Esophagus squamous epithelium (tissue), 5 donors: Measurements from ENCODE around the gene PRR19. TPM values are rescaled to one million over a fixed set of nuclear protein-coding genes. Genes with fewer than 3 reads are reported as not detected.

ENCODE experiments used
- DNase-seq: peaks from one replicate; lab custom pipeline; 2025; lab: John Stamatoyannopoulos, UW
- H3K27ac ChIP-seq, 4 donors: fragments of 200-600 bp; sonication (generic); one replicate each; pipeline ENCODE4 v1.5.1; 2016 to 2019; ENCODE audit warnings: mild to moderate bottlenecking in 1 of 4
- H3K27me3 ChIP-seq, 4 donors: fragments of 200-600 bp; sonication (generic); 1 replicate in 3 of 4; 2 replicates in 1 of 4; pipeline versions ENCODE4 v1.5.1 to v1.6.0; 2017 to 2021; ENCODE audit warnings: antibody characterized with exemption in 1 of 4
- H3K36me3 ChIP-seq, 3 donors: fragments of 200-600 bp; sonication (generic); one replicate each; pipeline ENCODE4 v1.5.1; 2016 to 2019
- H3K4me1 ChIP-seq, 3 donors: fragments of 200-600 bp; sonication (generic); one replicate each; pipeline ENCODE4 v1.5.1; 2017 to 2019
- H3K4me3 ChIP-seq, 4 donors: fragments of 200-600 bp; sonication (generic); 1 replicate in 3 of 4; 2 replicates in 1 of 4; pipeline ENCODE4 v1.5.1; 2016 to 2019; ENCODE audit warnings: mild to moderate bottlenecking in 2 of 4, moderate library complexity in 1 of 4
- H3K9me3 ChIP-seq, 3 donors: fragments of 200-600 bp; sonication (generic); one replicate each; pipeline ENCODE4 v1.5.1; 2016 to 2019
- POLR2A ChIP-seq, 4 donors: fragments of 450-650 bp; IDR thresholded peaks; one replicate each; pipeline ENCODE4 v1.6.1; 2017; ENCODE audit warnings: antibody characterized with exemption in 4 of 4, mild to moderate bottlenecking in 4 of 4, moderate library complexity in 3 of 4
- WGBS, 2 donors: methylation state at CpG; one replicate each; pipeline ENCODE4 v1.1.5; 2018; 5-methylcytosine and 5-hydroxymethylcytosine counted together
- intact Hi-C: fragments of 100-400 bp; cut with DNase I; formaldehyde crosslinking; loops from one replicate; pipeline ENCODE4 v1.15.0; 2022
- total RNA-seq, 4 donors: library from RNA; depleted of rRNA; stranded (reverse); fragments of >200 nt; gene quantifications; one replicate each; pipeline ENCODE4 v1.1.0, GENCODE V29; 2016
- TF ChIP-seq, protein P1 (sequence below), 6 experiments: fragments of 450-650 bp in 4 of 6; fragments of 200-600 bp in 2 of 6; sonication (generic) in 2 of 6; IDR thresholded peaks; one replicate each; pipeline ENCODE4 v1.5.1; 2016 to 2019; ENCODE audit warnings: antibody characterized with exemption in 6 of 6, mild to moderate bottlenecking in 4 of 6, moderate library complexity in 4 of 6
- donor health status: DM: yes; HTN: yes; CAD: no.

Gene PRR19
- total RNA-seq, 4 donors from 2014 or later: 0.75 to 1.0 (median 0.82) TPM

DNA sequence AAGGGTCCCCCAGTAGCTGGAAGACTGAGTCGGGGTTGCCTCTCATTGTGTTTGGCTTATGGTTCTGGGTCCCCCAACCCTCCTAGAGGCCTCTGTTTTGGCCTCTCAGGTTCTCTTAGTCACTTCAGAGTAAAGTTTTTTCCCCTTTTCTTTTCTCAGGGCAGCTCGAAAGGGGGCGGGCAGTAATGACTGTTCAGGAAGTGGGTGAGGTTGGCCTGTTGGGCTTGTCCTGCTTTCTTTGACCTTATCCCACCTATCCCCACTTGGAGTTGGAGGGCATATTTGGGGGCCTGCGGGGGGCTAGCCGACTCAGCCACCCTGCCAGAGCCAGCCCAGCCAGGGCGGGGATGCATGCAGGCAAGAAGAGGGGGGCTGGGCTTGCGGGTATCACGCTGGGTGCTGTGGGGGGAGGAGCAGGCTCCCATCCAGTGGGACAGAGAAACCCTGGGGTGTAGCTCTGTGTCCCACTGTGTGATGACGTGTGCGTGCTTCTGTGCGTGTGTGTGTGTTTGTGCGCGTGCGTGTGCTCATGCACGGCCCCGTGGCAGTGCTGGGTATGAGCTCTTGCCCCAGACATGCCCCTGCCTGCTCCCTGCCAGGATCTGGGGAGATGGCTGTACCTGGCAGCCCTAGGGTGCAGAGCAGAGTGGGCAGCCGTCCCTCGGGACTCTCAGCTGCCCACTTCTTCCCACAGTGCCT lies 31.4 kb upstream of the PRR19 start:
- peaks cover 23 to 39% (median 30%) of the 10 kb centered on the region in 3 donors for H3K36me3 ChIP-seq
- DNase-seq: no peak
- H3K4me1 ChIP-seq: peaks cover 22 to 61% (median 39%) of the 10 kb centered on the region in 3 donors
- peak overlapping the region; percentile 47 to 98 (median 74) for H3K4me3 ChIP-seq
- peak in 2 of 4 donors; percentile 38 to 76 for TF ChIP-seq POLR2A (IDR thresholded peaks at IDR 0.05)
- TF ChIP-seq, protein P1, sequence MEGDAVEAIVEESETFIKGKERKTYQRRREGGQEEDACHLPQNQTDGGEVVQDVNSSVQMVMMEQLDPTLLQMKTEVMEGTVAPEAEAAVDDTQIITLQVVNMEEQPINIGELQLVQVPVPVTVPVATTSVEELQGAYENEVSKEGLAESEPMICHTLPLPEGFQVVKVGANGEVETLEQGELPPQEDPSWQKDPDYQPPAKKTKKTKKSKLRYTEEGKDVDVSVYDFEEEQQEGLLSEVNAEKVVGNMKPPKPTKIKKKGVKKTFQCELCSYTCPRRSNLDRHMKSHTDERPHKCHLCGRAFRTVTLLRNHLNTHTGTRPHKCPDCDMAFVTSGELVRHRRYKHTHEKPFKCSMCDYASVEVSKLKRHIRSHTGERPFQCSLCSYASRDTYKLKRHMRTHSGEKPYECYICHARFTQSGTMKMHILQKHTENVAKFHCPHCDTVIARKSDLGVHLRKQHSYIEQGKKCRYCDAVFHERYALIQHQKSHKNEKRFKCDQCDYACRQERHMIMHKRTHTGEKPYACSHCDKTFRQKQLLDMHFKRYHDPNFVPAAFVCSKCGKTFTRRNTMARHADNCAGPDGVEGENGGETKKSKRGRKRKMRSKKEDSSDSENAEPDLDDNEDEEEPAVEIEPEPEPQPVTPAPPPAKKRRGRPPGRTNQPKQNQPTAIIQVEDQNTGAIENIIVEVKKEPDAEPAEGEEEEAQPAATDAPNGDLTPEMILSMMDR (IDR thresholded peaks at IDR 0.05): no peak
- WGBS, 2 donors: 6 to 19% methylated on average over 6 to 7 of the region's 18 CpGs
- intact Hi-C loops: no loop called here
- H3K9me3 ChIP-seq: no peaks in the 10 kb centered on the region
- H3K27me3 ChIP-seq: no peaks in the 10 kb centered on the region
- H3K27ac ChIP-seq: peak overlapping the region; percentile 90 to 99 (median 96)

DNA sequence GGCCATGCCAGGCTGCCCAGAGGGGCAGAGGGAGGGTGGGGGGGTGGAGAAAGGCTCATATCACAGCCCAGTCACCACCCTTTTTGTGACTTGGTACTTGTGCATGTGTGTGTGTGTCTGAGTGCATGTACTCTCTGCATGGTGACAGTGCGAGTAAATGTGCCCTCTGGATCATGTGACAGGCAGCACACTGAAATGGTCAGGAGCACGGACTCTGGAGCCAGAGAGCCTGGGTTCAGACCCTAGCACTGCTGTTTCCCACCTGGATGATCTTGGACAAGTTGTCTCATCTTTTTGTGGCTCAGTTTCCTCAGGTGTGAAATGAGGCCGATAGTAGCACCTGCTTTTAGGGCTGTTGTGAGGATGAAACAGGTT lies 30.9 kb upstream of the PRR19 start:
- no peak for DNase-seq
- Histone ChIP-seq H3K4me3 (peak overlapping the region in 3 of 4 donors; percentile 72 to 98 (median 75)), H3K36me3 (peaks cover 23 to 45% (median 30%) of the 10 kb centered on the region in 3 donors), H3K27me3 (no peaks in the 10 kb centered on the region), H3K4me1 (peaks cover 24 to 66% (median 44%) of the 10 kb centered on the region in 3 donors), H3K27ac (peak overlapping the region; percentile 90 to 99 (median 96)), H3K9me3 (no peaks in the 10 kb centered on the region)
- TF ChIP-seq, protein P1 (IDR thresholded peaks at IDR 0.05): no peak
- no peak for TF ChIP-seq POLR2A (IDR thresholded peaks at IDR 0.05)
- WGBS, 2 donors: 15 to 47% methylated on average over 3 of the region's 3 CpGs
- intact Hi-C loops: no loop called here

DNA sequence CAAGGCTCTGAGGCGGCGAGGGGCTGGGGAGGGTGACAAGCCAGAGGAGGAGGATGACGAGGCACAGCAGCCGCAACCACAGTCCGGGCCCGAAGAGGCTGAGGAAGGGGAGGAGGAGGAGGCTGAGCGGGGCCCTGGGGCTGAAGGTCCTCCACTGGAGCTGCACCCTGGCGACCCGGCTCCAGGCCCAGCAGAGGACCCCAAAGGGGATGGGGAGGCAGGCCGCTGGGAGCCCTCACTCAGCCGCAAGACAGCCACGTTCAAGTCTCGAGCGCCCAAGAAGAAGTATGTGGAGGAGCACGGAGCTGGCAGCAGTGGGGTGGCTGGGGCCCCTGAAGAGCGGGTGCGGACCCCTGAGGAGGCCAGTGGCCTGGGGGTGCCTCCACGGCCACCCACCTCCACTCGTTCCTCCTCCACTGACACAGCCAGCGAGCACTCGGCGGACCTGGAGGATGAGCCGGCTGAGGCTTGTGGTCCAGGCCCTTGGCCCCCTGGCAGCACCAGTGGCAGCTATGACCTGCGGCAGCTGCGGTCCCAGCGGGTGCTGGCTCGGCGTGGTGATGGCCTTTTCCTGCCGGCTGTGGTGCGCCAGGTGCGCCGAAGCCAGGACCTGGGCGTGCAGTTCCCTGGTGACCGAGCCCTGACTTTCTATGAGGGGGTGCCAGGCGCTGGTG lies 29.9 kb upstream of the PRR19 start:
- peaks cover 34 to 76% (median 53%) of the 10 kb centered on the region in 3 donors for H3K4me1 ChIP-seq
- peaks cover 23 to 52% (median 30%) of the 10 kb centered on the region in 3 donors for H3K36me3 ChIP-seq
- H3K27ac ChIP-seq: peak overlapping the region; percentile 90 to 99 (median 96)
- no peak overlapping the region for H3K4me3 ChIP-seq
- H3K9me3 ChIP-seq: no peaks in the 10 kb centered on the region
- TF ChIP-seq, protein P1 (IDR thresholded peaks at IDR 0.05): no peak
- no peak for TF ChIP-seq POLR2A (IDR thresholded peaks at IDR 0.05)
- DNase-seq: no peak
- WGBS, 2 donors: 88% methylated on average over 8 to 15 of the region's 35 CpGs
- H3K27me3 ChIP-seq: no peaks in the 10 kb centered on the region
- intact Hi-C loops: no loop called here

DNA sequence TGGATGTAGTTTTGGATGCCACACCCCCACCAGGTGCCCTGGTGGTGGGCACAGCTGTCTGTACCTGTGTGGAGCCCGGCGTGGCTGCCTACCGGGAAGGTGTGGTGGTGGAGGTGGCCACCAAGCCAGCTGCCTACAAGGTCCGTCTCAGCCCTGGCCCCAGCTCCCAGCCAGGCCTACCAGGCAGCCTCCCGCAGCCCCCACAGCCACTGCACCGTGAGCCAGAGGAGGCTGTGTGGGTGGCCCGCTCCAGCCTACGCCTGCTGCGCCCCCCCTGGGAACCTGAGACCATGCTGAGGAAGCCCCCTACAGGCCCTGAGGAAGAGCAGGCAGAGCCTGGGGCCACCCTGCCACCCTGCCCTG lies 29.4 kb upstream of the PRR19 start:
- Histone ChIP-seq H3K4me3 (no peak overlapping the region), H3K4me1 (peaks cover 39 to 78% (median 58%) of the 10 kb centered on the region in 3 donors), H3K27me3 (no peaks in the 10 kb centered on the region), H3K36me3 (peaks cover 23 to 53% (median 30%) of the 10 kb centered on the region in 3 donors), H3K27ac (peak overlapping the region in 1 of 4 donors; percentile 97), H3K9me3 (no peaks in the 10 kb centered on the region)
- no CpG with 5 or more reads among the region's 9 CpGs for WGBS, 2 donors
- no peak for DNase-seq
- intact Hi-C loops: no loop called here
- TF ChIP-seq POLR2A (IDR thresholded peaks at IDR 0.05): no peak
- TF ChIP-seq, protein P1 (IDR thresholded peaks at IDR 0.05): no peak

DNA sequence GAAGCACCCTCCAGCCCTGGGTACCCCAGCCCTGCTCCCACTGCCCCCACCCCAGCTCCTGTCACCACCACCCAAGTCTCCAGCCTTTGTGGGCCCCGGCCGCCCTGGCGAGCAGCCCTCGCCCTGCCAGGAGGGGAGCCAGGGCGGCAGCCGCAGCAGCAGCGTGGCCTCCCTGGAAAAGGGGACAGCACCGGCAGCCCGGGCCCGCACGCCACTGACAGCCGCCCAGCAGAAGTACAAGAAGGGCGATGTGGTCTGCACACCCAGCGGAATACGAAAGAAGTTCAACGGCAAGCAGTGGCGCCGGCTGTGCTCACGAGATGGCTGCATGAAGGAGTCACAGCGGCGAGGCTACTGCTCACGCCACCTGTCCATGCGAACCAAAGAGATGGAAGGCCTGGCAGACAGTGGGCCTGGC lies 28.9 kb upstream of the PRR19 start:
- intact Hi-C loops: no loop called here
- no peak for DNase-seq
- 94 to 95% methylated on average over 10 to 12 of the region's 23 CpGs for WGBS, 2 donors

More for the DNA sequence above, 28.9 kb upstream of the PRR19 start:
- Histone ChIP-seq H3K9me3 (no peaks in the 10 kb centered on the region), H3K4me3 (no peak overlapping the region), H3K27me3 (no peaks in the 10 kb centered on the region), H3K36me3 (peaks cover 23 to 53% (median 30%) of the 10 kb centered on the region in 3 donors), H3K27ac (no peak overlapping the region), H3K4me1 (peaks cover 40 to 78% (median 58%) of the 10 kb centered on the region in 3 donors)
- TF ChIP-seq POLR2A (IDR thresholded peaks at IDR 0.05): no peak
- TF ChIP-seq, protein P1 (IDR thresholded peaks at IDR 0.05): no peak
